IMR-90 (cell line): ENCODE data around the gene FBXO33. TPM values are rescaled to one million over a fixed set of nuclear protein-coding genes. Genes with fewer than 3 reads are reported as not detected.

Experiments
- ATAC-seq: fragments of 200-7000 bp; cut with Tn5 transposase; 2 replicates; pipeline ENCODE4 v1.9.1; 2020; ENCODE audit warnings: low read depth, mild to moderate bottlenecking, moderate library complexity
- BruUV-seq: library from RNA; stranded (reverse); fragments of 400-500 nt; replicated peaks from 2 replicates; lab custom pipeline; 2021; lab: Mats Ljungman, UMichigan
- CTCF ChIA-PET: fragments of 300-600 bp; formaldehyde crosslinking; extraction: SDS; loops from one replicate; lab custom pipeline; 2021; ENCODE audit warnings: antibody characterized with exemption; lab: Yijun Ruan, JAX
- POLR2A ChIA-PET: fragments of 300-600 bp; sonication (Branson Sonifier 250); formaldehyde crosslinking; loops from one replicate; lab custom pipeline; 2022; ENCODE audit warnings: antibody characterized with exemption; ENCODE audit not compliant: unreplicated experiment; lab: Charles Lee
- DNase-seq: peaks from one replicate; pipeline ENCODE4 v3.0.0; 2013
- H2AFZ ChIP-seq: replicated peaks from 2 replicates; pipeline ENCODE3; 2013; ENCODE audit warnings: low read length, mild to moderate bottlenecking; ENCODE audit not compliant: poor library complexity
- H2AK5ac ChIP-seq: 2 replicates; pipeline ENCODE4 v1.6.1; 2013; ENCODE audit warnings: low read depth, low read length, inconsistent platforms
- H2AK9ac ChIP-seq: replicated peaks from 2 replicates; pipeline ENCODE3; 2013; ENCODE audit warnings: mild to moderate bottlenecking, low read depth, low read length, moderate library complexity; ENCODE audit not compliant: poor library complexity
- H2BK120ac ChIP-seq: 2 replicates; pipeline ENCODE4 v1.6.1; 2013; ENCODE audit warnings: low read depth, low read length, inconsistent platforms
- H2BK15ac ChIP-seq: 3 replicates; pipeline ENCODE4 v1.6.1; 2013; ENCODE audit warnings: low read depth, low read length, inconsistent platforms
- H2BK20ac ChIP-seq: 2 replicates; pipeline ENCODE4 v1.6.1; 2013; ENCODE audit warnings: low read depth, mild to moderate bottlenecking, inconsistent platforms, low read length, moderate library complexity
- H2BK5ac ChIP-seq: 2 replicates; pipeline ENCODE4 v1.6.1; 2013; ENCODE audit warnings: mild to moderate bottlenecking, low read depth, low read length, inconsistent platforms; ENCODE audit not compliant: poor library complexity, severe bottlenecking
- H3K14ac ChIP-seq: replicated peaks from 2 replicates; pipeline ENCODE4 v1.6.1; 2013; ENCODE audit warnings: low read depth, low read length, inconsistent platforms
- H3K18ac ChIP-seq: 2 replicates; pipeline ENCODE4 v1.6.1; 2013; ENCODE audit warnings: low read depth, low read length, control low read depth
- H3K23ac ChIP-seq: 2 replicates; pipeline ENCODE4 v1.6.1; 2013; ENCODE audit warnings: low read depth, low read length, inconsistent platforms
- H3K27ac ChIP-seq: 2 replicates; pipeline ENCODE4 v1.5.1; 2013; ENCODE audit warnings: mild to moderate bottlenecking, control low read depth, low read length; ENCODE audit not compliant: insufficient read depth
- H3K27me3 ChIP-seq: 2 replicates; pipeline ENCODE4 v1.6.1; 2013; ENCODE audit warnings: low read length; ENCODE audit not compliant: control insufficient read depth, insufficient read depth
- H3K36me3 ChIP-seq: 2 replicates; pipeline ENCODE4 v1.6.1; 2013; ENCODE audit warnings: low read length, mixed read lengths; ENCODE audit not compliant: control insufficient read depth, insufficient read depth
- H3K4ac ChIP-seq: 2 replicates; pipeline ENCODE4 v1.6.1; 2013; ENCODE audit warnings: low read depth, low read length, inconsistent platforms
- H3K4me1 ChIP-seq: 2 replicates; pipeline ENCODE4 v1.6.1; 2013; ENCODE audit warnings: low read length, mixed read lengths; ENCODE audit not compliant: control insufficient read depth, insufficient read depth
- H3K4me2 ChIP-seq: 2 replicates; pipeline ENCODE4 v1.6.1; 2013; ENCODE audit warnings: low read depth, mild to moderate bottlenecking, control low read depth, low read length, moderate library complexity
- H3K4me3 ChIP-seq: 2 replicates; pipeline ENCODE4 v1.5.1; 2013; ENCODE audit warnings: low read depth, mild to moderate bottlenecking, control low read depth, low read length, moderate library complexity; ENCODE audit not compliant: insufficient read depth
- H3K56ac ChIP-seq: 2 replicates; pipeline ENCODE4 v1.6.1; 2013; ENCODE audit warnings: low read length, inconsistent platforms; ENCODE audit not compliant: insufficient read depth; ENCODE audit errors: extremely low read depth
- H3K79me1 ChIP-seq, 2 experiments: 2 replicates each; pipeline ENCODE4 v1.6.1; 2013; ENCODE audit warnings: low read length in 2 of 2, inconsistent platforms in 1 of 2, low read depth in 1 of 2
- H3K9ac ChIP-seq: 2 replicates; pipeline ENCODE4 v1.6.1; 2013; ENCODE audit warnings: low read depth, low read length, control low read depth
- H3K9me1 ChIP-seq: 2 replicates; pipeline ENCODE4 v1.6.1; 2013; ENCODE audit warnings: low read length, inconsistent platforms; ENCODE audit not compliant: insufficient read depth
- H3K9me3 ChIP-seq: 2 replicates; pipeline ENCODE4 v1.6.1; 2013; ENCODE audit warnings: low read length; ENCODE audit not compliant: control insufficient read depth, insufficient read depth
- H4K20me1 ChIP-seq: 2 replicates; pipeline ENCODE4 v1.6.1; 2013; ENCODE audit warnings: low read length, inconsistent platforms; ENCODE audit not compliant: insufficient read depth
- H4K5ac ChIP-seq: 2 replicates; pipeline ENCODE4 v1.6.1; 2013; ENCODE audit warnings: mild to moderate bottlenecking, low read depth, low read length, control low read depth
- H4K8ac ChIP-seq, 2 experiments: 2 replicates each; pipeline ENCODE4 v1.6.1; 2013; ENCODE audit warnings: low read depth in 2 of 2, low read length in 2 of 2, control low read depth in 1 of 2, inconsistent platforms in 1 of 2
- H4K91ac ChIP-seq: 2 replicates; pipeline ENCODE4 v1.6.1; 2013; ENCODE audit warnings: low read depth, low read length, inconsistent platforms; ENCODE audit not compliant: insufficient read depth
- BHLHE40 ChIP-seq: fragments of 150-350 bp; IDR thresholded peaks from 2 replicates; pipeline ENCODE4 v1.6.1; 2016; ENCODE audit warnings: mild to moderate bottlenecking, low read depth, low read length
- CEBPB ChIP-seq: IDR thresholded peaks from 2 replicates; pipeline ENCODE4 v1.6.1; 2012; ENCODE audit warnings: low read depth, low read length, improper control_type of control experiment
- CHD1 ChIP-seq: IDR thresholded peaks from 2 replicates; pipeline ENCODE4 v1.6.1; 2012; ENCODE audit warnings: low read depth, low read length, improper control_type of control experiment
- CTCF ChIP-seq: conservative IDR thresholded peaks from 2 replicates; pipeline ENCODE4 v1.5.1; 2012; ENCODE audit warnings: mild to moderate bottlenecking, low read depth, low read length, improper control_type of control experiment
- FOS ChIP-seq: fragments of 150-350 bp; IDR thresholded peaks from 2 replicates; pipeline ENCODE4 v1.6.1; 2016; ENCODE audit warnings: low read depth, low read length
- MAFK ChIP-seq: IDR thresholded peaks from 2 replicates; pipeline ENCODE4 v1.6.1; 2012; ENCODE audit warnings: low read depth, low read length, improper control_type of control experiment
- MAZ ChIP-seq: IDR thresholded peaks from 2 replicates; pipeline ENCODE4 v1.6.1; 2012; ENCODE audit warnings: low read depth, mild to moderate bottlenecking, low read length, improper control_type of control experiment, moderate library complexity, borderline replicate concordance
- MXI1 ChIP-seq: IDR thresholded peaks from 2 replicates; pipeline ENCODE4 v1.6.1; 2012; ENCODE audit warnings: low read depth, mild to moderate bottlenecking, low read length, moderate library complexity, borderline replicate concordance
- NFE2L2 ChIP-seq: fragments of 150-350 bp; IDR thresholded peaks from 2 replicates; pipeline ENCODE4 v1.6.1; 2016; ENCODE audit warnings: low read depth, mild to moderate bottlenecking, low read length
- POLR2A ChIP-seq: IDR thresholded peaks from 2 replicates; pipeline ENCODE4 v1.6.1; 2012; ENCODE audit warnings: mild to moderate bottlenecking, low read depth, low read length
- RAD21 ChIP-seq: IDR thresholded peaks from 2 replicates; pipeline ENCODE4 v1.6.1; 2012; ENCODE audit warnings: low read length, improper control_type of control experiment
- RCOR1 ChIP-seq: IDR thresholded peaks from 2 replicates; pipeline ENCODE4 v1.6.1; 2012; ENCODE audit warnings: mild to moderate bottlenecking, low read length, improper control_type of control experiment; ENCODE audit not compliant: insufficient replicate concordance
- RFX5 ChIP-seq: IDR thresholded peaks from 2 replicates; pipeline ENCODE4 v1.8.0; 2012; ENCODE audit warnings: low read depth, mild to moderate bottlenecking, low read length, moderate library complexity
- SMC3 ChIP-seq: fragments of 150-350 bp; IDR thresholded peaks from 2 replicates; pipeline ENCODE4 v1.6.1; 2016; ENCODE audit warnings: low read depth, mild to moderate bottlenecking, antibody characterized with exemption, low read length, moderate library complexity
- USF2 ChIP-seq: fragments of 150-350 bp; IDR thresholded peaks from 2 replicates; pipeline ENCODE4 v1.6.1; 2017; ENCODE audit warnings: mild to moderate bottlenecking, antibody characterized with exemption, low read length, low read depth
- WGBS, 2 experiments: methylation state at CpG; one replicate each; pipeline versions ENCODE4 v1.1.5 to v1.1.7; 2013; ENCODE audit warnings: missing lambda C conversion rate in 2 of 2; ENCODE audit not compliant: insufficient read length in 1 of 2; ENCODE audit errors: extremely low coverage in 2 of 2; 5-methylcytosine and 5-hydroxymethylcytosine counted together
- dilution Hi-C: fragments of 300-500 bp; cut with HindIII; formaldehyde crosslinking; loops from one replicate; pipeline ENCODE4 v1.14.3; 2018; ENCODE audit warnings: low sequenced_read_pairs; ENCODE audit not compliant: unreplicated experiment
- in situ Hi-C: fragments of 300-500 bp; cut with MboI; formaldehyde crosslinking; loops from 3 replicates; pipeline ENCODE4 v1.14.3; 2019; ENCODE audit warnings: low sequenced_read_pairs, inconsistent platforms, mixed read lengths
- intact Hi-C: fragments of 100-400 bp; cut with micrococcal nuclease; formaldehyde crosslinking; loops from 2 replicates; pipeline ENCODE4 v1.10.0; 2022
- polyA plus RNA-seq, 3 experiments: library from polyadenylated mRNA; depleted of rRNA; stranded (reverse); fragments of >200 nt; gene quantifications; 2 replicates each; pipeline ENCODE4 v1.2.3, GENCODE V29; 2012; ENCODE audit warnings: low replicate concordance in 1 of 3
- total RNA-seq: library from RNA; depleted of rRNA; stranded (reverse); fragments of >200 nt; gene quantifications from 2 replicates; pipeline ENCODE4 v1.2.3, GENCODE V29; 2012
- TF ChIP-seq, protein P1 (sequence below): fragments of 150-350 bp; IDR thresholded peaks from 2 replicates; pipeline ENCODE4 v1.6.1; 2016; ENCODE audit warnings: low read depth, mild to moderate bottlenecking, low read length, moderate library complexity, borderline replicate concordance

The FBXO33 gene
- total and polyA plus RNA-seq, 2 of the 4 experiments (the other 2 are of a cell fraction), result 7.6 to 10.0 TPM

DNA sequence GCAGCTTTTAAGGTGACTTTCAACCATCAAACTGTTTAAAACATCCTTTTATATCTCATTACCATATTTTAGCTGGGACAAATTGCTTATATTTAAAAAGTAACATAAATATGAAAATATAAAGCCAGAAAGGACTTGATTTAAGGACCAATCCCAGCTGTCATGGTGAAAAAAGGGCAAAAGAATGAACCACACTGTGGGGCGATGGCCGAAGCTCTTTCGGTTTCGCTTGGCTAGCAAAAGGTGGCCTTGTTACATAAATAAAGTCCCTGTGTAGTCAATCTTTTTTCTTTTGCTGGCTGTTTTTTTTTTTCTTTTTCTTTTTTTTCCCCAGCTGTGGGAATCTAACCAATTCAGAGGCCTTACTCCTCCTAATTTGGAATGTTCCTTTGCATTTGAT, 50.9 kb downstream of the FBXO33 start:
- no peak for ATAC-seq
- intact Hi-C loops, result no loop called here
- Histone ChIP-seq H3K4me1 (peaks cover 2% of the 10 kb centered on the region; the same call in 1 of the 2 replicates), H2AFZ (no peak overlapping the region), H3K79me1 (no peaks in the 10 kb centered on the region; a peak in 1 of 4 replicates), H2BK5ac (no peak overlapping the region), H3K4me3 (no peak overlapping the region), H2BK20ac (no peak overlapping the region), H4K8ac (no peak overlapping the region), H3K36me3 (no peaks in the 10 kb centered on the region), H4K91ac (no peak overlapping the region), H3K27ac (no peak overlapping the region), H3K4me2 (no peak overlapping the region), H3K56ac (no peak overlapping the region), H2BK120ac (no peak overlapping the region), H3K9me1 (no peaks in the 10 kb centered on the region), H3K9me3 (no peaks in the 10 kb centered on the region), H3K27me3 (no peaks in the 10 kb centered on the region), H2AK9ac (no peak overlapping the region), H2AK5ac (no peak overlapping the region), H4K20me1 (no peaks in the 10 kb centered on the region), H3K14ac (no peak overlapping the region), H3K9ac (no peak overlapping the region), H4K5ac (no peak overlapping the region), H3K18ac (no peak overlapping the region), H3K4ac (no peak overlapping the region), H2BK15ac (no peak overlapping the region), H3K23ac (no peak overlapping the region)
- no peak for DNase-seq
- dilution Hi-C loops, result no loop called here
- ChIA-PET CTCF (no interaction called here), POLR2A (interaction anchor here (0.7 kb wide), 1 partner anchor 11 kb away, joined by 7 read pairs; no protein-coding TSS in a partner anchor)
- in situ Hi-C loops, result no loop called here
- BruUV-seq, result no TSS peak
- WGBS, 2 experiments, result no CpG with 5 or more reads among the region's 4 CpGs
- TF ChIP-seq CTCF (no peak), SMC3 (no peak), RAD21 (no peak), USF2 (no peak), BHLHE40 (no peak), FOS (no peak), CHD1 (no peak), MAFK (no peak), POLR2A (no peak), NFE2L2 (no peak), RCOR1 (no peak), RFX5 (no peak), MXI1 (no peak), CEBPB (no peak), MAZ (no peak)
- TF ChIP-seq, protein P1, sequence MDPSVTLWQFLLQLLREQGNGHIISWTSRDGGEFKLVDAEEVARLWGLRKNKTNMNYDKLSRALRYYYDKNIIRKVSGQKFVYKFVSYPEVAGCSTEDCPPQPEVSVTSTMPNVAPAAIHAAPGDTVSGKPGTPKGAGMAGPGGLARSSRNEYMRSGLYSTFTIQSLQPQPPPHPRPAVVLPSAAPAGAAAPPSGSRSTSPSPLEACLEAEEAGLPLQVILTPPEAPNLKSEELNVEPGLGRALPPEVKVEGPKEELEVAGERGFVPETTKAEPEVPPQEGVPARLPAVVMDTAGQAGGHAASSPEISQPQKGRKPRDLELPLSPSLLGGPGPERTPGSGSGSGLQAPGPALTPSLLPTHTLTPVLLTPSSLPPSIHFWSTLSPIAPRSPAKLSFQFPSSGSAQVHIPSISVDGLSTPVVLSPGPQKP, result no peak
